Ecto neural progenitor cell (in vitro differentiated cells): ENCODE data around the gene CLCN4.

Experiments
- DNase-seq: peaks from one replicate; pipeline ENCODE4 v3.0.0-alpha.2; 2018; ENCODE audit warnings: low spot score

The CLCN4 gene

GRCh38 chrX:10244915-10245622, 88.3 kb downstream of the CLCN4 start:
- no peak for DNase-seq

GRCh38 chrX:10245886-10246285, 89.1 kb downstream of the CLCN4 start:
- no peak for DNase-seq

- DNase-seq = no peak
These were observed 89.5 kb downstream of the CLCN4 start for GRCh38 chrX:10246297-10246696.

GRCh38 chrX:10246846-10247245, 90.1 kb downstream of the CLCN4 start:
- DNase-seq = no peak

- DNase-seq = no peak
These were observed 98.0 kb downstream of the CLCN4 start for GRCh38 chrX:10254739-10255138.

- DNase-seq = no peak
These were observed 102.9 kb downstream of the CLCN4 start for GRCh38 chrX:10259716-10260115.

GRCh38 chrX:10265775-10266174, 109.0 kb downstream of the CLCN4 start:
- DNase-seq = no peak

GRCh38 chrX:10278716-10279115, 121.9 kb downstream of the CLCN4 start:
- no peak for DNase-seq

- no peak for DNase-seq
These were observed 123.3 kb downstream of the CLCN4 start for GRCh38 chrX:10280071-10280470.

- DNase-seq = no peak
These were observed 125.7 kb downstream of the CLCN4 start for GRCh38 chrX:10282490-10282889.

GRCh38 chrX:10286195-10286594, 129.4 kb downstream of the CLCN4 start:
- no peak for DNase-seq
